ENCODE data around the gene AURKB.

GRCh38 chr17:8159459-8160223 lies 50.7 kb downstream of the AURKB start:
- TF ChIP-seq CTCF (IDR thresholded peaks at IDR 0.05) (no peak), POLR2A (IDR thresholded peaks at IDR 0.05) (no peak)
